AG09319 (cell line): Measurements from ENCODE around the gene SPATA13.

Source experiments
- DNase-seq: peaks from one replicate; pipeline ENCODE4 v3.0.0-alpha.2; 2010; ENCODE audit warnings: low read depth; ENCODE audit errors: extremely low read depth
- TF ChIP-seq, protein P1 (sequence below): IDR thresholded peaks from 2 replicates; pipeline ENCODE4 v1.5.1; 2011; ENCODE audit warnings: low read depth, mild to moderate bottlenecking, inconsistent platforms, low read length, moderate library complexity

Gene SPATA13

DNA sequence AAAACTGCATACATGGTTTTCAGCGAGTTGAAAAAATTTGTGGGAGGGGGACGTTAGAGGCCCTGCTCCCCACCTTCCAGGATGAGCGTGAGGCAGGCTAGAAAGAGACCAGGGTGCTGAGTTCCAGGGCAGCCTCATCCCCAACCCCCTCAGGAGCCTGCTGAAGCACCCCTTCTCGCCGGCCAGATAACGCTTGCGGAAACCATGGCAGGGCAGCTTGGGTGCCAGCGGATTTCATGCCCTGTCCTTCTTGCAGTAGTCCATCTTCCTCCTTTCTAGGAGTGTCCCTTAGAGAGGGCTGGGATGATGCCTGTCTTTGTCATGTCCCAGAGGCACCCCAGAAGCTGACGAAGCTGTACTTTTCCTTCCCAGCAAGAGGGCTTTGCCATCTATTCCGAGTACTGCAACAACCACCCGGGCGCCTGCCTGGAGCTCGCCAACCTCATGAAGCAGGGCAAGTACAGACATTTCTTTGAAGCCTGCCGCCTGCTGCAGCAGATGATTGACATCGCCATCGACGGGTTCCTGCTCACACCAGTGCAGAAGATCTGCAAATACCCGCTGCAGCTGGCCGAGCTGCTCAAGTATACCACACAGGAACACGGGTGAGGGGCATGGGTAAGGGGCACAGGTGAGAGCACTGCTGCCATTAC, 129.9 kb downstream of the SPATA13 start:
- DNase-seq, result no peak
- TF ChIP-seq, protein P1, sequence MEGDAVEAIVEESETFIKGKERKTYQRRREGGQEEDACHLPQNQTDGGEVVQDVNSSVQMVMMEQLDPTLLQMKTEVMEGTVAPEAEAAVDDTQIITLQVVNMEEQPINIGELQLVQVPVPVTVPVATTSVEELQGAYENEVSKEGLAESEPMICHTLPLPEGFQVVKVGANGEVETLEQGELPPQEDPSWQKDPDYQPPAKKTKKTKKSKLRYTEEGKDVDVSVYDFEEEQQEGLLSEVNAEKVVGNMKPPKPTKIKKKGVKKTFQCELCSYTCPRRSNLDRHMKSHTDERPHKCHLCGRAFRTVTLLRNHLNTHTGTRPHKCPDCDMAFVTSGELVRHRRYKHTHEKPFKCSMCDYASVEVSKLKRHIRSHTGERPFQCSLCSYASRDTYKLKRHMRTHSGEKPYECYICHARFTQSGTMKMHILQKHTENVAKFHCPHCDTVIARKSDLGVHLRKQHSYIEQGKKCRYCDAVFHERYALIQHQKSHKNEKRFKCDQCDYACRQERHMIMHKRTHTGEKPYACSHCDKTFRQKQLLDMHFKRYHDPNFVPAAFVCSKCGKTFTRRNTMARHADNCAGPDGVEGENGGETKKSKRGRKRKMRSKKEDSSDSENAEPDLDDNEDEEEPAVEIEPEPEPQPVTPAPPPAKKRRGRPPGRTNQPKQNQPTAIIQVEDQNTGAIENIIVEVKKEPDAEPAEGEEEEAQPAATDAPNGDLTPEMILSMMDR, result no peak

DNA sequence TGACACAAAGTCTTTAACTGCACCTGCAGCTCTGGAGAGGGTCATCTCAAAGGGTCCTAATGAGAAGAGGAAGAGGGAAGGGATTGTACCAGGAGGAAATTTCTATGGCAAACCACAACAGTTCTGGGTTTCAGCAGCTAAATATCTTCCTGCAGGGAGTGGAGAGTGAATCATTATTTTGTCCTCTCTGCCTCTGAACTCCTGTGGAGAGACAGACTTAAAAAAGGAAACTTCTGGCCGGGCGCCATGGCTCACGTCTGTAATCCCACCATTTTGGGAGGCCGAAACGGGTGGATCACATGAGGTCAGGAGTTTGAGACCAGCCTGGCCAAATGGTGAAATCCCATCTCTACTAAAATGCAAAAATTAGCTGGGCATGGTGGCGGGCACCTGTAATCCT, 132.0 kb downstream of the SPATA13 start:
- TF ChIP-seq, protein P1, result no peak
- no peak for DNase-seq

DNA sequence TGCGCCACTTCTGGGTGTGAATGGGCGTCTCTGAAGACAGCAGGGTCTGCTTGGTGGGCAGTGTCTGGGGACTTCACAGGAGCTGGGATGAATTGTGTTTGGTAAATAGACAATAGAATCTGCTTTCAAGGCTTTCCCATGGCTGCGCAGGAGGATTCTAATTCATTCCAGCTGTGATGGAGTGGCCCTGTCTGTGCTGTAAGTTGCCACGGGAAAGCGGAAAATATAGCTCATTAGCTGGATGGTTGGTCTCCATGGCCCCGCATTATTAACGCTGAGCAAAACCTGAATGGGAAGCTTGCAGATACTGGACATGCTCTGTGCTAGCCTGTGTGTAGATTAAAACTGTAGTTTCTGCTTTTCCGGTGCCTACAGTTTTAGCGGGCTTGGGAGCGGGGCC, 133.2 kb downstream of the SPATA13 start:
- TF ChIP-seq, protein P1, result no peak
- DNase-seq, result no peak

DNA sequence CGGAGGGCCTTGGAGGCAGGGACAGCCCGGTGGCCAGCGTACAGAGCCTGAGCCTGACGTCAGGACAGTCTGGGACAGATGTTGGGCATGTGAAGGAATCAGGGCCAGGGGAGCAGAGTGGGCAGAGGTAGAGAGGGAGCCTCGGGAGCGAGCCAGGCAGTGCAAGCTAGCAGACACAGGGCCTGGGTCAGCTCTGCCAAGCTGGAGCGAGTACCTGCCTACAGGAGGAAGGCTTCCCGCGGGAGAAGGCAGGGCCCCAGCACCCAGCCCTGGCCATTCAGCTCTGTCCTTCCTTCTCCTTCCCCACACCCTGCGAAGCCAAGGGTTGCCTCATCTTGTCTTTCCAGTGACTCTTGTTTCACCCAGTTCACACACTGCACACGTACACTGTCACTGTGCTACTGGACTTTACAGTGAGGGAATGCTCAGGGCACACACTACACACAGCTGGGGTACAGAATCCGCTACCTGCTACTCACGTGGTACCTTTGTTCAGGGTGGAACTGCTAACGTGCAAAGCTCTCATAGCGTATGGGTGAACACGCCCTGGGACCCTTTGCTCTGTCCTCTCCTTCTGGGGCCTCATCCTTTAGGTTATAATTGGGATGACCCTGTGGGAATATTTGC, 139.1 kb downstream of the SPATA13 start:
- no peak for DNase-seq
- TF ChIP-seq, protein P1, result no peak

DNA sequence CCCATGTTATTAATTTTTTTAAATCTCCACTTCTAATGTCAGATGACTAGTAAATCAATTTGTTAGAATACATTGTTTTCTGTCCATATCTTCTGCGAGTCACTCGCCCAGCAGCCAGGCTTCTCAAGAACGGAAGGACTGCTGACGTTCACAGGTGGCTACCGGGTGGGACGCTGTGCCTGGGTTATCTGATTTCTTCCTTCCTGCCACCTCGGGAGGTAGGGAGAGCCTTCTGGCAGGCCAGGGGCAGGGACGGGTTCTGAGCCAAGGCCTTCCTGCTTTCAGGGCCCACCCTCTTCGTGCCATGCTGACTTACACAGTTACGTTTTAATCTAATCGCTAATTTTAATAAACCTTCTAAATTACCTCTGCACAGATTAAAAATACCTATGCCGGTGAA, 140.9 kb downstream of the SPATA13 start:
- TF ChIP-seq, protein P1, result no peak
- no peak for DNase-seq

DNA sequence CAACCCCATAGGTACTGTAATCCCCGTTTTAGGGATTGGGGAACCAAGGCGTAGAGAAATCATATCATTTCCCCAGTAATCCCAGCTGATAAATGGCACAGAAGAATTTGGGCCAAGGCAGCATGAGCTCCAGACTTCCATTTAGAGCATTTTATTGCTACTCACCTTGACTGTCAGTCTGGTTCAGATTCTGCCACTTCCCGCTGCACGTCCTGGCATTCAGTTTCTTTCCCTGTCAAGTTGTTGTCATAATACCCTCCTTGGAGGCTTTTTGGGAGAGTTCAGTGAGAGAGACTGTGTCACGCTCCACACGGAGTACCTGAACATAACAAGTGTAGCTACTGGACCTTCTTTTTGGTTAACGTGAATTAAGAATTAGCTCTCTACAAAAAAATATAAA, 141.4 kb downstream of the SPATA13 start:
- DNase-seq, result no peak
- TF ChIP-seq, protein P1, result no peak

DNA sequence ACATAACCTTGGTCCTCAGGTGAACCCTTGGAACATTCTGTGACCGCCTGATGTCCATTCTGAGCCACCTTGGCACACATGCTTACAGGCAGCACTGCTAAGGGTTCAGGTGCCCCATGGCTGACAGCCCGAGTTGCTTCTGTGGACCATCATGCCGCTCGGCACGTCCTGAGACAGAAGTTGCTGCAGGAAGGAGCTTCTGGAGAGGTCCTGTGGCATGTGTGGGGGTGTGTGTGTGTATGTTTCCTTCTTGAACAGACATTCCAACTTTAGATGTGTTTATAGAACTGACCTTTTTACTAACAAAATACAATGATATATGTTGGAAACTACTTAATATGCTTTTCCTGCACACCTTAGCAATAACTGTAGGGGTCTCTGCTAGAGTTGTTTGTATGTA, 144.1 kb downstream of the SPATA13 start:
- no peak for DNase-seq
- TF ChIP-seq, protein P1, result no peak
